GM23338 (cell line): ENCODE results near the gene FAXDC2. TPM values are rescaled to one million over a fixed set of nuclear protein-coding genes. Genes with fewer than 3 reads are reported as not detected.

Experiments
- ATAC-seq: fragments of 200-7000 bp; cut with Tn5 transposase; 3 replicates; pipeline ENCODE4 v1.9.1; 2020
- DNase-seq: peaks from one replicate; pipeline ENCODE4 v3.0.0-alpha.2; 2015; ENCODE audit warnings: low spot score
- H2AFZ ChIP-seq: fragments of 200-600 bp; sonication (generic); 2 replicates; pipeline ENCODE4 v1.8.0; 2016; ENCODE audit warnings: antibody characterized with exemption, mild to moderate bottlenecking, moderate library complexity
- H3F3A ChIP-seq: fragments of 200-600 bp; sonication (generic); replicated peaks from 2 replicates; pipeline ENCODE4 v1.8.0; 2017; ENCODE audit warnings: antibody characterized with exemption, mixed run types, low read depth
- H3K27ac ChIP-seq: fragments of 200-600 bp; sonication (generic); 2 replicates; pipeline ENCODE4 v1.6.1; 2016; ENCODE audit warnings: low read depth
- H3K27me3 ChIP-seq: fragments of 200-600 bp; sonication (generic); 2 replicates; pipeline ENCODE4 v1.8.0; 2016; ENCODE audit warnings: mild to moderate bottlenecking, mixed run types, moderate library complexity; ENCODE audit not compliant: insufficient read depth
- H3K36me3 ChIP-seq: fragments of 200-600 bp; sonication (generic); 2 replicates; pipeline ENCODE4 v1.8.0; 2016; ENCODE audit warnings: mild to moderate bottlenecking; ENCODE audit not compliant: insufficient read depth
- H3K4me1 ChIP-seq: fragments of 200-600 bp; sonication (generic); 2 replicates; pipeline ENCODE4 v1.8.0; 2016; ENCODE audit warnings: mild to moderate bottlenecking, moderate library complexity; ENCODE audit not compliant: insufficient read depth
- H3K4me2 ChIP-seq: fragments of 200-600 bp; sonication (generic); 2 replicates; pipeline ENCODE4 v1.7.1; 2017; ENCODE audit warnings: mixed run types
- H3K4me3 ChIP-seq: fragments of 200-600 bp; sonication (generic); 2 replicates; pipeline ENCODE4 v1.6.1; 2016; ENCODE audit warnings: mixed run types
- H3K79me2 ChIP-seq: fragments of 200-600 bp; sonication (generic); replicated peaks from 2 replicates; pipeline ENCODE4 v1.8.0; 2017; ENCODE audit warnings: mild to moderate bottlenecking; ENCODE audit not compliant: insufficient read depth
- H3K9me2 ChIP-seq: fragments of 200-600 bp; sonication (generic); 2 replicates; pipeline ENCODE4 v1.8.0; 2017; ENCODE audit not compliant: insufficient read depth
- H4K20me1 ChIP-seq: fragments of 200-600 bp; sonication (generic); replicated peaks from 2 replicates; pipeline ENCODE4 v1.8.0; 2017; ENCODE audit warnings: mild to moderate bottlenecking; ENCODE audit not compliant: insufficient read depth
- H3K27ac Mint-ChIP-seq: 2 replicates; pipeline ENCODE4 v1.8.0; 2020; ENCODE audit warnings: inconsistent platforms, mild to moderate bottlenecking, moderate library complexity, mixed read lengths
- H3K27me3 Mint-ChIP-seq: 3 replicates; pipeline ENCODE4 v1.8.0; 2022; ENCODE audit warnings: low read depth, mild to moderate bottlenecking, moderate library complexity, mixed read lengths, inconsistent platforms; ENCODE audit not compliant: insufficient read depth, poor library complexity
- H3K36me3 Mint-ChIP-seq: 3 replicates; pipeline ENCODE4 v1.8.0; 2021; ENCODE audit warnings: low read depth, mild to moderate bottlenecking, inconsistent platforms, moderate library complexity, mixed read lengths
- H3K4me1 Mint-ChIP-seq: 3 replicates; pipeline ENCODE4 v1.8.0; 2020; ENCODE audit warnings: mild to moderate bottlenecking, inconsistent platforms, mixed read lengths
- H3K4me3 Mint-ChIP-seq: 3 replicates; pipeline ENCODE4 v1.8.0; 2021; ENCODE audit warnings: moderate library complexity, mild to moderate bottlenecking, inconsistent platforms, mixed read lengths
- H3K9me3 Mint-ChIP-seq: 3 replicates; pipeline ENCODE4 v1.8.0; 2020; ENCODE audit warnings: moderate library complexity, mild to moderate bottlenecking, inconsistent platforms, mixed read lengths
- CREB1 ChIP-seq: fragments of 250-450 bp; sonication (Bioruptor Pico); IDR thresholded peaks from 2 replicates; pipeline ENCODE4 v1.5.0; 2020; ENCODE audit warnings: low read depth, mild to moderate bottlenecking, moderate library complexity
- EZH2 ChIP-seq: fragments of 200-600 bp; sonication (generic); IDR thresholded peaks from one replicate; pipeline ENCODE4 v1.8.0; 2017; ENCODE audit warnings: antibody characterized with exemption, mild to moderate bottlenecking, low read depth; ENCODE audit not compliant: unreplicated experiment
- EZH2phosphoT487 ChIP-seq: fragments of 200-600 bp; sonication (generic); IDR thresholded peaks from one replicate; pipeline ENCODE4 v1.8.1; 2018; ENCODE audit warnings: antibody characterized with exemption; ENCODE audit not compliant: unreplicated experiment
- JUNB ChIP-seq: IDR thresholded peaks from one replicate; pipeline ENCODE4 v1.6.1; 2016; ENCODE audit warnings: antibody characterized with exemption; ENCODE audit not compliant: unreplicated experiment
- NANOG ChIP-seq: IDR thresholded peaks from 2 replicates; pipeline ENCODE4 v1.6.1; 2016; ENCODE audit warnings: antibody characterized with exemption, borderline replicate concordance
- POLR2AphosphoS5 ChIP-seq: IDR thresholded peaks from 2 replicates; pipeline ENCODE4 v1.6.1; 2016; ENCODE audit warnings: antibody characterized with exemption, low read depth
- STAT1 ChIP-seq: IDR thresholded peaks from one replicate; pipeline ENCODE4 v1.6.1; 2016; ENCODE audit warnings: antibody characterized with exemption; ENCODE audit not compliant: unreplicated experiment
- ZNF114 ChIP-seq: fragments of 250-450 bp; sonication (Bioruptor Pico); IDR thresholded peaks from 2 replicates; pipeline ENCODE4 v1.5.0; 2020; ENCODE audit warnings: mild to moderate bottlenecking, moderate library complexity
- ZNF331 ChIP-seq: fragments of 250-450 bp; sonication (Bioruptor Pico); IDR thresholded peaks from 2 replicates; pipeline ENCODE4 v1.5.0; 2020; ENCODE audit warnings: low read depth, mild to moderate bottlenecking, moderate library complexity
- polyA plus RNA-seq: library from polyadenylated mRNA; unstranded; fragments of >200 nt; fragmentation: Nextera tagmentation; extraction: Ambion mirVana; gene quantifications from 2 replicates; pipeline ENCODE4 v1.2.1, GENCODE V29; 2016
- total RNA-seq: library from RNA; depleted of rRNA; stranded (reverse); fragments of >200 nt; shearing (Covaris generic); gene quantifications from 2 replicates; pipeline ENCODE4 v1.2.3, GENCODE V29; 2014
- TF ChIP-seq, protein P1 (sequence below): fragments of 250-450 bp; sonication (Bioruptor Pico); IDR thresholded peaks from 2 replicates; pipeline ENCODE4 v1.5.0; 2020; ENCODE audit warnings: mild to moderate bottlenecking, moderate library complexity
- TF ChIP-seq, protein P2 (sequence below), 2 experiments: fragments of 200-600 bp in 1 of 2; sonication (generic) in 1 of 2; conservative IDR thresholded peaks; 2 replicates each; pipeline versions ENCODE4 v1.5.1 to v1.6.1; 2016 to 2017; ENCODE audit warnings: antibody characterized with exemption in 2 of 2, low read depth in 2 of 2, mild to moderate bottlenecking in 2 of 2, moderate library complexity in 1 of 2
- TF ChIP-seq, protein P3 (sequence below): IDR thresholded peaks from 2 replicates; pipeline ENCODE4 v1.6.1; 2016; ENCODE audit warnings: antibody characterized with exemption
- TF ChIP-seq, protein P4 (sequence below): IDR thresholded peaks from one replicate; pipeline ENCODE4 v1.6.1; 2018; ENCODE audit warnings: antibody characterized with exemption; ENCODE audit not compliant: unreplicated experiment

FAXDC2 gene
- total and polyA plus RNA-seq, 2 experiments from 2014 or later: 4.0 to 4.6 TPM

DNA sequence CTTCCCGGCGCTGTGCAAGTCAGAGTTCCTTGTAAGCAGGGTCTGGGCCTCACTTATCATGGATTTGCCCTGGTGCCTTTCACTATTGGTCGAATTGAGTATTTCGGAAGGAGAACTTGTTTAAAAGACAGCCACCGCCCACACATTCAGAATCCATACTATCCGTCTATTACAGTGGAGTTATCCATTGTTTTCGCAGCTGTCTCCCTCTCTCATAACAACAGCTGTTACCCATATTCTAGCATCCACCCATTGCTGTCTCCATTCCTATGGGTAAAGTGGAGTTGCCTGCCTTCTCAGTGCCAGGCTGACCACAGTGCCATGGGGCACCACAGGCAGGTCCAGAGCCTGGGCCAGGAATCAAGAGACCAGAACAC lies 20.2 kb downstream of the FAXDC2 start:
- no peaks in the 10 kb centered on the region for H3K79me2 ChIP-seq
- no peak overlapping the region for H3K4me2 ChIP-seq
- H3F3A ChIP-seq: peaks cover 7% of the 10 kb centered on the region; the same call in 1 of the 2 replicates
- ATAC-seq (no peak), DNase-seq (no peak)
- Mint-ChIP-seq H3K4me3 (no peak overlapping the region), H3K27ac (no peak overlapping the region), H3K27me3 (peaks cover 2% of the 10 kb centered on the region), H3K4me1 (peaks cover 5% of the 10 kb centered on the region; the same call in 2 of the 3 replicates), H3K9me3 (no peaks in the 10 kb centered on the region), H3K36me3 (peaks cover 25% of the 10 kb centered on the region)
- TF ChIP-seq EZH2 (no peak), EZH2phosphoT487 (no peak), CREB1 (CRISPR knock-in tag) (no peak), STAT1 (no peak), ZNF114 (CRISPR knock-in tag) (no peak), POLR2AphosphoS5 (no peak), NANOG (no peak), ZNF331 (CRISPR knock-in tag) (no peak), JUNB (no peak)
- TF ChIP-seq, protein P1, sequence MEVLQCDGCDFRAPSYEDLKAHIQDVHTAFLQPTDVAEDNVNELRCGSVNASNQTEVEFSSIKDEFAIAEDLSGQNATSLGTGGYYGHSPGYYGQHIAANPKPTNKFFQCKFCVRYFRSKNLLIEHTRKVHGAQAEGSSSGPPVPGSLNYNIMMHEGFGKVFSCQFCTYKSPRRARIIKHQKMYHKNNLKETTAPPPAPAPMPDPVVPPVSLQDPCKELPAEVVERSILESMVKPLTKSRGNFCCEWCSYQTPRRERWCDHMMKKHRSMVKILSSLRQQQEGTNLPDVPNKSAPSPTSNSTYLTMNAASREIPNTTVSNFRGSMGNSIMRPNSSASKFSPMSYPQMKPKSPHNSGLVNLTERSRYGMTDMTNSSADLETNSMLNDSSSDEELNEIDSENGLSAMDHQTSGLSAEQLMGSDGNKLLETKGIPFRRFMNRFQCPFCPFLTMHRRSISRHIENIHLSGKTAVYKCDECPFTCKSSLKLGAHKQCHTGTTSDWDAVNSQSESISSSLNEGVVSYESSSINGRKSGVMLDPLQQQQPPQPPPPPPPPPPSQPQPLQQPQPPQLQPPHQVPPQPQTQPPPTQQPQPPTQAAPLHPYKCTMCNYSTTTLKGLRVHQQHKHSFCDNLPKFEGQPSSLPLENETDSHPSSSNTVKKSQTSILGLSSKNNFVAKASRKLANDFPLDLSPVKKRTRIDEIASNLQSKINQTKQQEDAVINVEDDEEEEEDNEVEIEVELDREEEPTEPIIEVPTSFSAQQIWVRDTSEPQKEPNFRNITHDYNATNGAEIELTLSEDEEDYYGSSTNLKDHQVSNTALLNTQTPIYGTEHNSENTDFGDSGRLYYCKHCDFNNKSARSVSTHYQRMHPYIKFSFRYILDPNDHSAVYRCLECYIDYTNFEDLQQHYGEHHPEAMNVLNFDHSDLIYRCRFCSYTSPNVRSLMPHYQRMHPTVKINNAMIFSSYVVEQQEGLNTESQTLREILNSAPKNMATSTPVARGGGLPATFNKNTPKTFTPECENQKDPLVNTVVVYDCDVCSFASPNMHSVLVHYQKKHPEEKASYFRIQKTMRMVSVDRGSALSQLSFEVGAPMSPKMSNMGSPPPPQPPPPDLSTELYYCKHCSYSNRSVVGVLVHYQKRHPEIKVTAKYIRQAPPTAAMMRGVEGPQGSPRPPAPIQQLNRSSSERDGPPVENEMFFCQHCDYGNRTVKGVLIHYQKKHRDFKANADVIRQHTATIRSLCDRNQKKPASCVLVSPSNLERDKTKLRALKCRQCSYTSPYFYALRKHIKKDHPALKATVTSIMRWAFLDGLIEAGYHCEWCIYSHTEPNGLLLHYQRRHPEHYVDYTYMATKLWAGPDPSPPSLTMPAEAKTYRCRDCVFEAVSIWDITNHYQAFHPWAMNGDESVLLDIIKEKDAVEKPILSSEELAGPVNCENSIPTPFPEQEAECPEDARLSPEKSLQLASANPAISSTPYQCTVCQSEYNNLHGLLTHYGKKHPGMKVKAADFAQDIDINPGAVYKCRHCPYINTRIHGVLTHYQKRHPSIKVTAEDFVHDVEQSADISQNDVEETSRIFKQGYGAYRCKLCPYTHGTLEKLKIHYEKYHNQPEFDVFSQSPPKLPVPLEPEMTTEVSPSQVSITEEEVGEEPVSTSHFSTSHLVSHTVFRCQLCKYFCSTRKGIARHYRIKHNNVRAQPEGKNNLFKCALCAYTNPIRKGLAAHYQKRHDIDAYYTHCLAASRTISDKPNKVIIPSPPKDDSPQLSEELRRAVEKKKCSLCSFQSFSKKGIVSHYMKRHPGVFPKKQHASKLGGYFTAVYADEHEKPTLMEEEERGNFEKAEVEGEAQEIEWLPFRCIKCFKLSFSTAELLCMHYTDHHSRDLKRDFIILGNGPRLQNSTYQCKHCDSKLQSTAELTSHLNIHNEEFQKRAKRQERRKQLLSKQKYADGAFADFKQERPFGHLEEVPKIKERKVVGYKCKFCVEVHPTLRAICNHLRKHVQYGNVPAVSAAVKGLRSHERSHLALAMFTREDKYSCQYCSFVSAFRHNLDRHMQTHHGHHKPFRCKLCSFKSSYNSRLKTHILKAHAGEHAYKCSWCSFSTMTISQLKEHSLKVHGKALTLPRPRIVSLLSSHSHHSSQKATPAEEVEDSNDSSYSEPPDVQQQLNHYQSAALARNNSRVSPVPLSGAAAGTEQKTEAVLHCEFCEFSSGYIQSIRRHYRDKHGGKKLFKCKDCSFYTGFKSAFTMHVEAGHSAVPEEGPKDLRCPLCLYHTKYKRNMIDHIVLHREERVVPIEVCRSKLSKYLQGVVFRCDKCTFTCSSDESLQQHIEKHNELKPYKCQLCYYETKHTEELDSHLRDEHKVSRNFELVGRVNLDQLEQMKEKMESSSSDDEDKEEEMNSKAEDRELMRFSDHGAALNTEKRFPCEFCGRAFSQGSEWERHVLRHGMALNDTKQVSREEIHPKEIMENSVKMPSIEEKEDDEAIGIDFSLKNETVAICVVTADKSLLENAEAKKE (CRISPR knock-in tag): no peak
- TF ChIP-seq, protein P2, sequence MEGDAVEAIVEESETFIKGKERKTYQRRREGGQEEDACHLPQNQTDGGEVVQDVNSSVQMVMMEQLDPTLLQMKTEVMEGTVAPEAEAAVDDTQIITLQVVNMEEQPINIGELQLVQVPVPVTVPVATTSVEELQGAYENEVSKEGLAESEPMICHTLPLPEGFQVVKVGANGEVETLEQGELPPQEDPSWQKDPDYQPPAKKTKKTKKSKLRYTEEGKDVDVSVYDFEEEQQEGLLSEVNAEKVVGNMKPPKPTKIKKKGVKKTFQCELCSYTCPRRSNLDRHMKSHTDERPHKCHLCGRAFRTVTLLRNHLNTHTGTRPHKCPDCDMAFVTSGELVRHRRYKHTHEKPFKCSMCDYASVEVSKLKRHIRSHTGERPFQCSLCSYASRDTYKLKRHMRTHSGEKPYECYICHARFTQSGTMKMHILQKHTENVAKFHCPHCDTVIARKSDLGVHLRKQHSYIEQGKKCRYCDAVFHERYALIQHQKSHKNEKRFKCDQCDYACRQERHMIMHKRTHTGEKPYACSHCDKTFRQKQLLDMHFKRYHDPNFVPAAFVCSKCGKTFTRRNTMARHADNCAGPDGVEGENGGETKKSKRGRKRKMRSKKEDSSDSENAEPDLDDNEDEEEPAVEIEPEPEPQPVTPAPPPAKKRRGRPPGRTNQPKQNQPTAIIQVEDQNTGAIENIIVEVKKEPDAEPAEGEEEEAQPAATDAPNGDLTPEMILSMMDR (conservative IDR thresholded peaks at IDR 0.05; ENCODE audit: low read depth in 2 of 2): no peak
- TF ChIP-seq, protein P3, sequence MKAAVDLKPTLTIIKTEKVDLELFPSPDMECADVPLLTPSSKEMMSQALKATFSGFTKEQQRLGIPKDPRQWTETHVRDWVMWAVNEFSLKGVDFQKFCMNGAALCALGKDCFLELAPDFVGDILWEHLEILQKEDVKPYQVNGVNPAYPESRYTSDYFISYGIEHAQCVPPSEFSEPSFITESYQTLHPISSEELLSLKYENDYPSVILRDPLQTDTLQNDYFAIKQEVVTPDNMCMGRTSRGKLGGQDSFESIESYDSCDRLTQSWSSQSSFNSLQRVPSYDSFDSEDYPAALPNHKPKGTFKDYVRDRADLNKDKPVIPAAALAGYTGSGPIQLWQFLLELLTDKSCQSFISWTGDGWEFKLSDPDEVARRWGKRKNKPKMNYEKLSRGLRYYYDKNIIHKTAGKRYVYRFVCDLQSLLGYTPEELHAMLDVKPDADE: no peak
- TF ChIP-seq, protein P4, sequence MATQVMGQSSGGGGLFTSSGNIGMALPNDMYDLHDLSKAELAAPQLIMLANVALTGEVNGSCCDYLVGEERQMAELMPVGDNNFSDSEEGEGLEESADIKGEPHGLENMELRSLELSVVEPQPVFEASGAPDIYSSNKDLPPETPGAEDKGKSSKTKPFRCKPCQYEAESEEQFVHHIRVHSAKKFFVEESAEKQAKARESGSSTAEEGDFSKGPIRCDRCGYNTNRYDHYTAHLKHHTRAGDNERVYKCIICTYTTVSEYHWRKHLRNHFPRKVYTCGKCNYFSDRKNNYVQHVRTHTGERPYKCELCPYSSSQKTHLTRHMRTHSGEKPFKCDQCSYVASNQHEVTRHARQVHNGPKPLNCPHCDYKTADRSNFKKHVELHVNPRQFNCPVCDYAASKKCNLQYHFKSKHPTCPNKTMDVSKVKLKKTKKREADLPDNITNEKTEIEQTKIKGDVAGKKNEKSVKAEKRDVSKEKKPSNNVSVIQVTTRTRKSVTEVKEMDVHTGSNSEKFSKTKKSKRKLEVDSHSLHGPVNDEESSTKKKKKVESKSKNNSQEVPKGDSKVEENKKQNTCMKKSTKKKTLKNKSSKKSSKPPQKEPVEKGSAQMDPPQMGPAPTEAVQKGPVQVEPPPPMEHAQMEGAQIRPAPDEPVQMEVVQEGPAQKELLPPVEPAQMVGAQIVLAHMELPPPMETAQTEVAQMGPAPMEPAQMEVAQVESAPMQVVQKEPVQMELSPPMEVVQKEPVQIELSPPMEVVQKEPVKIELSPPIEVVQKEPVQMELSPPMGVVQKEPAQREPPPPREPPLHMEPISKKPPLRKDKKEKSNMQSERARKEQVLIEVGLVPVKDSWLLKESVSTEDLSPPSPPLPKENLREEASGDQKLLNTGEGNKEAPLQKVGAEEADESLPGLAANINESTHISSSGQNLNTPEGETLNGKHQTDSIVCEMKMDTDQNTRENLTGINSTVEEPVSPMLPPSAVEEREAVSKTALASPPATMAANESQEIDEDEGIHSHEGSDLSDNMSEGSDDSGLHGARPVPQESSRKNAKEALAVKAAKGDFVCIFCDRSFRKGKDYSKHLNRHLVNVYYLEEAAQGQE: no peak
- H4K20me1 ChIP-seq: no peaks in the 10 kb centered on the region; the same call in 1 of the 2 replicates
- H3K27me3 ChIP-seq: no peaks in the 10 kb centered on the region
- no peaks in the 10 kb centered on the region for H3K4me1 ChIP-seq
- H3K9me2 ChIP-seq: no peaks in the 10 kb centered on the region
- peaks cover 3% of the 10 kb centered on the region; the same call in 1 of the 2 replicates for H3K36me3 ChIP-seq
- no peak overlapping the region for H3K27ac ChIP-seq
- H2AFZ ChIP-seq: no peak overlapping the region
- no peak overlapping the region for H3K4me3 ChIP-seq
